ENCODE data around the gene AHSP.

DNA sequence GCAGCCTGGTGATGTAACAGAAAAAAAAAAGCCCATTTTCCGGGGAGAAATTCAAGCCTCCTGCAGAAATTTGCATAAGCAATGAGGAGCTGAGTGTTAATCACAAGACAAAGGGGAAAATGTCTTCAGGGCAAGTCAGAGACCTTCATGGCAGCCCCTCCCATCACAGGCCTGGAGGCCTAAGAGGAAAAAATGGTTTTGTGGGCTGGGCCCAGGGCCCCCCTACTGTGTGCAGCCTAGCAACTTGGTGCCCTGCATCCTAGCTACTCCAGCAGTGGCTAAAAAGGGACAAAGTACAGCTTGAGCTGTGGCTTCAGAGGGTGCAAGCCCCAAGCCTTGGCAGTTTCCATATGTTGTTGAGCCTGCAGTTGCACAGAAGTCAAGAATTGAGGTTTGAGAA lies 49.7 kb downstream of the AHSP start:
- no peak for TF ChIP-seq CTCF (conservative IDR thresholded peaks at IDR 0.05; ENCODE audit: low read length)
- no peak for TF ChIP-seq EZH2phosphoT487 (IDR thresholded peaks at IDR 0.05; ENCODE audit: borderline replicate concordance)
